Parathyroid adenoma (tissue), 2 donors: ENCODE measurements around the gene PADI6.

Experiments used
- H2AFZ ChIP-seq: fragments of 300-600 bp; sonication (generic); one replicate; pipeline ENCODE4 v1.7.0; 2017; ENCODE audit warnings: antibody characterized with exemption, mild to moderate bottlenecking
- H3K27ac ChIP-seq: fragments of 300-600 bp; sonication (generic); one replicate; pipeline ENCODE4 v1.7.0; 2017
- H3K27me3 ChIP-seq: fragments of 300-600 bp; sonication (generic); one replicate; pipeline ENCODE4 v1.7.0; 2017; ENCODE audit warnings: low read length; ENCODE audit not compliant: control insufficient read depth, insufficient read depth
- H3K36me3 ChIP-seq: fragments of 300-600 bp; sonication (generic); one replicate; pipeline ENCODE4 v1.7.0; 2017; ENCODE audit warnings: low read length; ENCODE audit not compliant: control insufficient read depth, insufficient read depth
- H3K4me1 ChIP-seq: fragments of 300-600 bp; sonication (generic); one replicate; pipeline ENCODE4 v1.7.0; 2017; ENCODE audit warnings: control low read depth
- H3K4me2 ChIP-seq: fragments of 300-600 bp; sonication (generic); one replicate; pipeline ENCODE4 v1.7.0; 2017; ENCODE audit warnings: low read length
- H3K4me3 ChIP-seq: fragments of 300-600 bp; sonication (generic); one replicate; pipeline ENCODE4 v1.7.0; 2017; ENCODE audit warnings: low read depth, low read length
- H3K79me2 ChIP-seq: fragments of 300-600 bp; sonication (generic); one replicate; pipeline ENCODE4 v1.7.0; 2017; ENCODE audit warnings: control low read depth
- H3K9ac ChIP-seq: fragments of 300-600 bp; sonication (generic); one replicate; pipeline ENCODE4 v1.7.0; 2017; ENCODE audit warnings: mild to moderate bottlenecking
- H3K9me3 ChIP-seq: fragments of 300-600 bp; sonication (generic); one replicate; pipeline ENCODE4 v1.7.0; 2017; ENCODE audit warnings: low read length; ENCODE audit not compliant: control insufficient read depth
- TF ChIP-seq, protein P1 (sequence below): fragments of 300-600 bp; sonication (generic); IDR thresholded peaks from one replicate; pipeline ENCODE4 v1.7.0; 2017; ENCODE audit warnings: antibody characterized with exemption, mild to moderate bottlenecking
- donor health status: primary hyperparathyroidism.

The PADI6 gene

DNA sequence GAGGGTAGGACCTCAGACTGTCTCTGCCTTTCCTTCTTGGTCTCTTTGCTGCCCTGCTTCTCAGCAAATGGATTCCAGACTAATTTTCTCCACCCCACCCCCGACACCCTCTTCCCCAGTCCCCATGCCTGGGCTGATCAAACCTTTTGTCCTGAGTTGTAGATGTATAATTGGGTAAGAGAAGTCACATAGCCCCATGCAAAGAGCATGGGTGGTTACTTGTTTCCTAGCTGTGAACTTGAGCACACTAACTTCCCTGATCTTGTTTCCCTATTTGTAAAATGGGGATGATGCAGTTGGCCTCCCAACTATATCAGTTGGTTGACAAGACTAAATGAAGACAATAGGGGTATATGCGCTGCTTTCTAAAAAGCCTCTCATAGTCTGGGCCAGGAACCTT, 9.2 kb downstream of the PADI6 start:
- H3K4me1 ChIP-seq: no peaks in the 10 kb centered on the region
- TF ChIP-seq, protein P1, sequence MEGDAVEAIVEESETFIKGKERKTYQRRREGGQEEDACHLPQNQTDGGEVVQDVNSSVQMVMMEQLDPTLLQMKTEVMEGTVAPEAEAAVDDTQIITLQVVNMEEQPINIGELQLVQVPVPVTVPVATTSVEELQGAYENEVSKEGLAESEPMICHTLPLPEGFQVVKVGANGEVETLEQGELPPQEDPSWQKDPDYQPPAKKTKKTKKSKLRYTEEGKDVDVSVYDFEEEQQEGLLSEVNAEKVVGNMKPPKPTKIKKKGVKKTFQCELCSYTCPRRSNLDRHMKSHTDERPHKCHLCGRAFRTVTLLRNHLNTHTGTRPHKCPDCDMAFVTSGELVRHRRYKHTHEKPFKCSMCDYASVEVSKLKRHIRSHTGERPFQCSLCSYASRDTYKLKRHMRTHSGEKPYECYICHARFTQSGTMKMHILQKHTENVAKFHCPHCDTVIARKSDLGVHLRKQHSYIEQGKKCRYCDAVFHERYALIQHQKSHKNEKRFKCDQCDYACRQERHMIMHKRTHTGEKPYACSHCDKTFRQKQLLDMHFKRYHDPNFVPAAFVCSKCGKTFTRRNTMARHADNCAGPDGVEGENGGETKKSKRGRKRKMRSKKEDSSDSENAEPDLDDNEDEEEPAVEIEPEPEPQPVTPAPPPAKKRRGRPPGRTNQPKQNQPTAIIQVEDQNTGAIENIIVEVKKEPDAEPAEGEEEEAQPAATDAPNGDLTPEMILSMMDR: no peak
- H3K36me3 ChIP-seq: no peaks in the 10 kb centered on the region
- no peaks in the 10 kb centered on the region for H3K79me2 ChIP-seq
- H3K4me2 ChIP-seq: no peak overlapping the region
- no peak overlapping the region for H3K4me3 ChIP-seq
- no peak overlapping the region for H2AFZ ChIP-seq
- no peaks in the 10 kb centered on the region for H3K27me3 ChIP-seq
- H3K27ac ChIP-seq: no peak overlapping the region
- no peaks in the 10 kb centered on the region for H3K9me3 ChIP-seq
- H3K9ac ChIP-seq: no peak overlapping the region

DNA sequence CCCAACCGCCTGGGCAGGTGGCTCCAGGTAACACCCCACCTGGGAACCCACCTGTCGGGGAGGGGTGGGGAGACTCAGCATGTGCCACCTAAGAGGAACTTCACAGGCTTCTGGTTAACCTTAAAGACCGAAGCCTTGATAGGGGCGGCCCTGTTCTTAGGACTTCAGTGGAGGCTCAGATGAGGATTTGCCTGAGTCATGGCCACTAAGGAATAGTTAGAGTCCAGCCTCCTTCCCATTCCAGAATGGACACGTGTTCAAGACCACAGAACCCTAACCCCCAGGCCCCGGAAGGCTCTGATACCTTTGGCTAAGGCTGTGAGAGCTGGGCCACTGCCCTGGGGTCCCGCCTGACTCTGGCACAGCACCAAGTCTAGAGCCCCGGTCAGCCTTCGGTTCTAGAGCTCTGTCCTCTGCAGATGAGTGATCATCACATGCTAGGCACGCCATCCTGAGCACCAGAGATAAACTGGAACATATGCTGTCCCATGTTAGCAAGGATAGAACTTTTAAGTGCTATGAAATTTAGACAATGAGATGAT, 20.3 kb downstream of the PADI6 start:
- TF ChIP-seq, protein P1: no peak

DNA sequence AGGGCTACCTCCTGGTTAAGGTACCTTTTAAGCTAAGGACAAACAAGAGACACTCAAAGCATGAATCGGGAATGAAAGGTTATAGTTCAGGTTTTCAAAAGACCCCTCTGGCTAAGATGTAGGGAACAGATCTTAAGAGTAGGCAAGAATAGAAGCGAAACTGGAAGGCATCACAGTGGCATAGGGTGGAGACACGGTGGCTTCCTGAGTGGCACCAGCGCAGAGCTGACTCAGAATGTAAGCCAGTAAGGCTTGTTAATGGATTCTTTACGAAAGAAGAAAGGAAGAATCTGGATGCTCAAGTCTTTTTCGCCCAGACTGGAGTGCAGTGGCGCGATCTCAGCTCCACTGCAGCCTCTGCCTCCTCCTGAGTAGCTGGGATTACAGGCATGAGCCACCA, 21.2 kb downstream of the PADI6 start:
- TF ChIP-seq, protein P1: no peak
- Histone ChIP-seq H3K9ac (no peak overlapping the region), H3K27me3 (no peaks in the 10 kb centered on the region), H2AFZ (no peak overlapping the region), H3K4me3 (no peak overlapping the region), H3K36me3 (no peaks in the 10 kb centered on the region), H3K4me2 (no peak overlapping the region), H3K4me1 (no peaks in the 10 kb centered on the region), H3K9me3 (no peaks in the 10 kb centered on the region), H3K79me2 (no peaks in the 10 kb centered on the region), H3K27ac (no peak overlapping the region)

More for the DNA sequence above, 20.3 kb downstream of the PADI6 start:
- H3K9me3 ChIP-seq: no peaks in the 10 kb centered on the region
- H3K27ac ChIP-seq: no peak overlapping the region
- H3K4me3 ChIP-seq: no peak overlapping the region
- H2AFZ ChIP-seq: no peak overlapping the region
- H3K36me3 ChIP-seq: no peaks in the 10 kb centered on the region
- H3K27me3 ChIP-seq: no peaks in the 10 kb centered on the region
- H3K4me2 ChIP-seq: no peak overlapping the region
- H3K4me1 ChIP-seq: no peaks in the 10 kb centered on the region
- no peaks in the 10 kb centered on the region for H3K79me2 ChIP-seq
- no peak overlapping the region for H3K9ac ChIP-seq

GRCh38 chr1:17397910-17398695, 26.1 kb downstream of the PADI6 start:
- H3K4me1 ChIP-seq: no peaks in the 10 kb centered on the region
- H3K4me3 ChIP-seq: no peak overlapping the region
- no peak overlapping the region for H3K4me2 ChIP-seq
- H3K79me2 ChIP-seq: no peaks in the 10 kb centered on the region
- no peak overlapping the region for H3K9ac ChIP-seq
- no peaks in the 10 kb centered on the region for H3K36me3 ChIP-seq
- H2AFZ ChIP-seq: no peak overlapping the region
- no peak overlapping the region for H3K27ac ChIP-seq
- H3K9me3 ChIP-seq: no peaks in the 10 kb centered on the region
- no peaks in the 10 kb centered on the region for H3K27me3 ChIP-seq
- TF ChIP-seq, protein P1: no peak
